Measurements from ENCODE around the gene USP16. TPM values are rescaled to one million over a fixed set of nuclear protein-coding genes. Genes with fewer than 3 reads are reported as not detected.

The USP16 gene
- polyA plus RNA-seq, 2 of the 4 experiments (the other 2 are of a cell fraction), result 23.6 to 40.7 TPM

DNA sequence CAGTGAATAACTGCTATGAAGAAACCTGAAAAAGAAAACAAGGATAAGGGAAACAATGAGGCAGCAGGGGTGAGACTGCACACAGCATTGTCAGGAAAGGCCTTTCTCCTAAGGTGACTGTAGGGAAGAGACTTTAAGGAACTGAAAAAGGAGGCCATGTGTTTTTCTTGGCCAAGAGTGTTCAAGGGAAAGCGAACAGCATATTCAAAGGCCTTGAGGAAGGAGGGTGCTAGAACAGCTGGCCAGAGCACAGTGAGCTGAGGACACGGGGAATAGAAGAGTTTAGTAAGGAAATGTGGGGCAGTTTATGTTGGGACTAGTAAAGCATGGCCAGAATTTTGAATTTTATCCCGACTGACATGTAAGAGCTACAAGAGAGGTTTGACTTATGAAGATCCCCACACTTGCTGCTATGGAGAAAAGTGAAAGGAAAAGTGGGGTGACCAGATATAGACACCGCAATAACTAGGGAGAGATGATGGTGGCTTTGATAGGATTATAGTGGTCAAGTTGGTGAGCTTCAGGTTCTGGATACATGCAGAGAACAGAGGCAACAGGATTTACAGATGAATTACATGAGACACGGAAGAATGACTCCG, 6.7 kb upstream of the USP16 start:
- H3K4me3 ChIP-seq, result peak overlapping the region; percentile 98
- peak overlapping the region; percentile 97 for H3K4me2 ChIP-seq
- no peaks in the 10 kb centered on the region for H3K9me3 ChIP-seq
- CTCF ChIA-PET, result interaction anchor here (0.6 kb wide), 1 partner anchor 10 kb away, joined by 3 read pairs; no protein-coding TSS in a partner anchor
- H3K4me1 ChIP-seq, result peaks cover 13% of the 10 kb centered on the region; the same call in 2 of the 3 replicates
- no peak for ATAC-seq
- TF ChIP-seq EHF (CRISPR knock-in tag; IDR thresholded peaks at IDR 0.05) (no peak), POLR2AphosphoS2 (conservative IDR thresholded peaks at IDR 0.05; ENCODE audit: low read length) (no peak), ZFP36 (IDR thresholded peaks at IDR 0.05; ENCODE audit: borderline replicate concordance, partially characterized antibody) (no peak), CBX8 (IDR thresholded peaks at IDR 0.05) (no peak), GATA3 (IDR thresholded peaks at IDR 0.05; ENCODE audit: borderline replicate concordance) (no peak), FOSB (CRISPR knock-in tag; IDR thresholded peaks at IDR 0.05) (no peak), CHD4 (IDR thresholded peaks at IDR 0.05; ENCODE audit: borderline replicate concordance) (no peak), CEBPB (IDR thresholded peaks at IDR 0.05) (no peak), ZC3H11A (IDR thresholded peaks at IDR 0.05) (no peak), RNF2 (IDR thresholded peaks at IDR 0.05; ENCODE audit: borderline replicate concordance, low read depth) (no peak), FOSL2 (IDR thresholded peaks at IDR 0.05) (no peak), FOSL2 (CRISPR knock-in tag; IDR thresholded peaks at IDR 0.05) (no peak), KDM5A (IDR thresholded peaks at IDR 0.05) (no peak), RFX5 (IDR thresholded peaks at IDR 0.05) (no peak)
- H3K27ac ChIP-seq, result peak overlapping the region; percentile 94 to 96; a peak in 5 of 6 replicates
- WGBS (ENCODE audit: missing lambda C conversion rate), result 54% methylated on average over 6 of the region's 6 CpGs
- no peak for FAIRE-seq
- POLR2A ChIA-PET, result interaction anchor here (3.2 kb wide), 1 partner anchor 15 kb away, joined by 40 read pairs; no protein-coding TSS in a partner anchor
- no peak for DNase-seq (ENCODE audit: low read depth in 1 of 2, low spot score in 1 of 2)

DNA sequence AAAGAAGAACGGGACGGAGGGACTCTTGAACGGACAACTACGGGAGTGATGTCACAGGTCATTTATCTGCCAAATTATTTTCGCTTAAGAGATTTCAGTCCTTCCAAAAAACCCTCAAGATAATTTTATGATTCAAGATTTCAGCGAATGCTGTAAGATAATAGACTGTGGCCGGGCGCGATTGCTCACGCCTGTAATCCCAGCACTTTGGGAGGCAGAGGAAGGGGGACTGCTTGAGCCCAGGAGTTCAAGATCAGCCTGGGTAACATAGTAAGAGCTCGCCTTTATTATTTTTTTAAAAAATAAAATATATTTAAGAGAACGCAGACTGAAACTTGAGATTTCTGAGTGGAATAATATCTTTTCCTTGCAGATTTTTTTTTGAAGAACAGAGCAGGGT, 5.9 kb upstream of the USP16 start:
- Histone ChIP-seq H3K4me3 (peak overlapping the region; percentile 98), H3K27ac (peak overlapping the region; percentile 94 to 96), H3K4me2 (peak overlapping the region; percentile 97), H3K4me1 (peaks cover 13% of the 10 kb centered on the region; the same call in 2 of the 3 replicates), H3K9me3 (no peaks in the 10 kb centered on the region)
- TF ChIP-seq FOSL2 (IDR thresholded peaks at IDR 0.05) (no peak), FOSL2 (CRISPR knock-in tag; IDR thresholded peaks at IDR 0.05) (no peak), HOXB5 (CRISPR knock-in tag; IDR thresholded peaks at IDR 0.05) (no peak), RNF2 (IDR thresholded peaks at IDR 0.05; ENCODE audit: borderline replicate concordance, low read depth) (no peak), RCOR1 (IDR thresholded peaks at IDR 0.05; ENCODE audit: low read depth, low read length) (no peak), EP300 (IDR thresholded peaks at IDR 0.05) (no peak)
- TF ChIP-seq, protein P1, sequence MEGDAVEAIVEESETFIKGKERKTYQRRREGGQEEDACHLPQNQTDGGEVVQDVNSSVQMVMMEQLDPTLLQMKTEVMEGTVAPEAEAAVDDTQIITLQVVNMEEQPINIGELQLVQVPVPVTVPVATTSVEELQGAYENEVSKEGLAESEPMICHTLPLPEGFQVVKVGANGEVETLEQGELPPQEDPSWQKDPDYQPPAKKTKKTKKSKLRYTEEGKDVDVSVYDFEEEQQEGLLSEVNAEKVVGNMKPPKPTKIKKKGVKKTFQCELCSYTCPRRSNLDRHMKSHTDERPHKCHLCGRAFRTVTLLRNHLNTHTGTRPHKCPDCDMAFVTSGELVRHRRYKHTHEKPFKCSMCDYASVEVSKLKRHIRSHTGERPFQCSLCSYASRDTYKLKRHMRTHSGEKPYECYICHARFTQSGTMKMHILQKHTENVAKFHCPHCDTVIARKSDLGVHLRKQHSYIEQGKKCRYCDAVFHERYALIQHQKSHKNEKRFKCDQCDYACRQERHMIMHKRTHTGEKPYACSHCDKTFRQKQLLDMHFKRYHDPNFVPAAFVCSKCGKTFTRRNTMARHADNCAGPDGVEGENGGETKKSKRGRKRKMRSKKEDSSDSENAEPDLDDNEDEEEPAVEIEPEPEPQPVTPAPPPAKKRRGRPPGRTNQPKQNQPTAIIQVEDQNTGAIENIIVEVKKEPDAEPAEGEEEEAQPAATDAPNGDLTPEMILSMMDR (IDR thresholded peaks at IDR 0.05), result no peak
- DNase-seq (ENCODE audit: low read depth in 1 of 2, low spot score in 1 of 2) (no peak), FAIRE-seq (no peak), ATAC-seq (peak in 1 of 2 experiments; percentile 52; a peak in 3 of 6 replicates)
- ChIA-PET POLR2A (interaction anchor here (0.7 to 3.2 kb wide), 7 partner anchors 10 to 55 kb away, joined by 3 to 40 read pairs (median 4); partner anchors contain the start of genes CCT8 and LTN1), CTCF (no interaction called here)
- 2% methylated on average over 12 of the region's 12 CpGs for WGBS (ENCODE audit: missing lambda C conversion rate)

DNA sequence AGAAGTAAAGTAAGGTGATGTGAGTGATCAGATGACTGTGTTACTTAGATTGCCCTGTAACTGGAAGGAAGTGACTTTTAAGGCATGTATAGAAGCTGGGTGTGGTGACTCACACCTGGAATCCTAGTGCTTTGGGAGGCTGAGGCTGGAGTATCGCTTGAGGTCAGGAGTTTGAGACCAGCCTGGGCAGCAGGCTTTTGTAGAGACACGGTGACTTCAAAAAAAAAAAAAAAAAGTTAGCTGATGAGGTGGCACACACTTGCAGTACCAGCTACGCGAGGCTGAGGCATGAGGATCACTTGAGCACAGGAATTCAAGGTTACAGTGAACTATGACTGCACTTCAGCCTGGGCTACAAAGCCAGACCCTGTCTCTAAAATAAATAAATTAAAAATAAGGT, 2.3 kb upstream of the USP16 start:
- CTCF ChIA-PET, result interaction anchor here (0.6 kb wide), 2 partner anchors 351 to 1987 kb away, joined by 3 read pairs; no protein-coding TSS in a partner anchor
- H3K4me1 ChIP-seq, result peaks cover 20% of the 10 kb centered on the region
- TF ChIP-seq CBX2 (IDR thresholded peaks at IDR 0.05; ENCODE audit: borderline replicate concordance, low read depth) (no peak), HDAC2 (IDR thresholded peaks at IDR 0.05) (no peak), HOXB13 (CRISPR knock-in tag; IDR thresholded peaks at IDR 0.05; ENCODE audit: low read depth) (no peak), CEBPB (IDR thresholded peaks at IDR 0.05) (no peak), ZSCAN20 (CRISPR knock-in tag; IDR thresholded peaks at IDR 0.05) (no peak), RNF2 (IDR thresholded peaks at IDR 0.05; ENCODE audit: borderline replicate concordance, low read depth) (no peak), RARB (CRISPR knock-in tag; IDR thresholded peaks at IDR 0.05) (no peak), CBX8 (IDR thresholded peaks at IDR 0.05) (no peak), EHF (CRISPR knock-in tag; IDR thresholded peaks at IDR 0.05) (no peak), ZNF302 (CRISPR knock-in tag; IDR thresholded peaks at IDR 0.05) (no peak), JUN (IDR thresholded peaks at IDR 0.05) (no peak), RFX5 (IDR thresholded peaks at IDR 0.05) (no peak), NFE2L2 (conservative IDR thresholded peaks at IDR 0.05; ENCODE audit: low read length) (no peak), CHD4 (IDR thresholded peaks at IDR 0.05; ENCODE audit: borderline replicate concordance) (no peak), TFCP2L1 (CRISPR knock-in tag; IDR thresholded peaks at IDR 0.05) (no peak), MAZ (IDR thresholded peaks at IDR 0.05; ENCODE audit: borderline replicate concordance, low read depth, low read length) (no peak), ZFP36 (IDR thresholded peaks at IDR 0.05; ENCODE audit: borderline replicate concordance, partially characterized antibody) (no peak), FOSL2 (IDR thresholded peaks at IDR 0.05) (no peak), FOSL2 (CRISPR knock-in tag; IDR thresholded peaks at IDR 0.05) (no peak)
- TF ChIP-seq, protein P2, sequence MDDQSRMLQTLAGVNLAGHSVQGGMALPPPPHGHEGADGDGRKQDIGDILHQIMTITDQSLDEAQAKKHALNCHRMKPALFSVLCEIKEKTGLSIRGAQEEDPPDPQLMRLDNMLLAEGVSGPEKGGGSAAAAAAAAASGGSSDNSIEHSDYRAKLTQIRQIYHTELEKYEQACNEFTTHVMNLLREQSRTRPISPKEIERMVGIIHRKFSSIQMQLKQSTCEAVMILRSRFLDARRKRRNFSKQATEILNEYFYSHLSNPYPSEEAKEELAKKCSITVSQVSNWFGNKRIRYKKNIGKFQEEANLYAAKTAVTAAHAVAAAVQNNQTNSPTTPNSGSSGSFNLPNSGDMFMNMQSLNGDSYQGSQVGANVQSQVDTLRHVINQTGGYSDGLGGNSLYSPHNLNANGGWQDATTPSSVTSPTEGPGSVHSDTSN (IDR thresholded peaks at IDR 0.05), result no peak
- TF ChIP-seq, protein P3, sequence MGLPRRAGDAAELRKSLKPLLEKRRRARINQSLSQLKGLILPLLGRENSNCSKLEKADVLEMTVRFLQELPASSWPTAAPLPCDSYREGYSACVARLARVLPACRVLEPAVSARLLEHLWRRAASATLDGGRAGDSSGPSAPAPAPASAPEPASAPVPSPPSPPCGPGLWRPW (IDR thresholded peaks at IDR 0.05), result no peak
- POLR2A ChIA-PET, result interaction anchor here (1.0 to 1.2 kb wide), 2 partner anchors 9 to 20 kb away, joined by 3 to 15 read pairs; no protein-coding TSS in a partner anchor
- FAIRE-seq (no peak), DNase-seq (ENCODE audit: low read depth in 1 of 2, low spot score in 1 of 2) (no peak), ATAC-seq (no peak)
- no peak overlapping the region for H3K4me2 ChIP-seq
- no peak overlapping the region for H3K4me3 ChIP-seq
- WGBS (ENCODE audit: missing lambda C conversion rate), result 76% methylated on average over 4 of the region's 4 CpGs
- no peak overlapping the region for H3K27ac ChIP-seq
- H3K9me3 ChIP-seq, result no peaks in the 10 kb centered on the region
